ENCODE data around the gene ADD3.

DNA sequence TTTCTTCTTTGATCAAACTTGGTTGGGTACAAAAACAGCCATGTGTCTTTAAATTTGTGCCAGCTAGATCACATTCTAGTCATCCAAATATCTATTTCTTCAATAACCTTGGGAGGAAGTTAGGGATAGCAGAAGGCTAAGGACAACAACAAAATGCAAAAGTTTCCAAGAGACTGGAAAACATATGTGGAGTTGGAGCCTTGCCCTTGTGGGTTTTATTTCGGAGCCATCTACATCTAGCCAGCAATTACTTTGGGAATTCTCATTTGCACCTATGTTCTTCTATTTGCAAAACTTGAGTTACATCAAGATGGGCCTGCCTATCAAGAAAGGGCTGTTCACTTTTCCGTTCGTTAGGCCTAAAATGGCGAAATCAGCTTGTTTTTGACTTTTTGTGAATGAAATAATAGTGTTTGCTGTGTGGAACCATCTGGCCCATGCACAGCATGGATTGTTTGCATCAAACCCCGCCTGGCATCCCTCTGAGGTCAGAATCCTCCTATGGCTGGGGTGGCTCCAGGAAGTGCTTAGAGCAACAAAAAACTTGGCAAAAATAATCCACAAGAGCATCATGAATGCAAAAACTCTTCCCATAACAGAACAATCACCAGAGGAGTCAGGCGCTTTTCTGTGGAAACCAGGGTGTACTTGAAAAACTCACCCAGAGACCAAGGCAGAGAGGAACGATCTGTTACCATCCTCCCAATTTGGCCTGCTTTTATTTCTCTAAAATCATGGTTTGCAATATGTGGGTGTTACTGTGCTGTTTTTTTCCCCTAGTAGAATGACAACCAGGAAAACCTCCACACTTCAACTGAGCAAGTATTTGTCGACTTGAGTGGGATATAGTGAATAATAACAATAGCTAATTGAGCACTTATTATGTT, 48.3 kb upstream of the ADD3 start:
- TF ChIP-seq EZH2 (IDR thresholded peaks at IDR 0.05; ENCODE audit: insufficient read depth, poor library complexity, severe bottlenecking) (no peak), EZH2phosphoT487 (IDR thresholded peaks at IDR 0.05; ENCODE audit: insufficient read depth, low read depth) (no peak)

All from GM23248 (cell line).